NK-92 treated with Interleukin-12 subunit alpha and Interleukin-12 subunit beta, amount 100 ng/mL, for 24 hours (cell line): ENCODE measurements around the gene SERAC1.
A peak's percentile ranks its signal among the peaks of the same experiment; 100 is the strongest.
"Not testable (repeated sequence)": the region's sequence is repeated elsewhere in the genome, so short reads cannot be mapped to it uniquely, and the experiment has no call there.

Experiments used
- DNase-seq: peaks from one replicate; lab custom pipeline; 2025; lab: John Stamatoyannopoulos, UW

Gene SERAC1

DNA sequence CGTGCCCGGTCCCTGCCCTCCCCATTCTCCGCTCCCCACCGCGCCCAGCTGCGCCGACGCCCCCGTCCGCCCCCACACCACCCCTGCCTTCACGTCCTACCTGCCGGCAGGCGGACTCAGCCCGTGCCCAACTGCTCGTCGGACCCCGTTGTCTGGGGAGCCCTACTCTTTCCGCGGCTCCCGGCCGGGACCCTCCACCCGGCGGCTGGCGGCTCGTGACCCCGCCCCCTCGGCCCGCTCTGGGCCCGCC is at the start of gene SERAC1:
Gene SERAC1 (minus strand): TSS at position 223 of the 250 bp plus-strand sequence. CDS start 9,899 bp downstream, outside the sequence.
- no peak for DNase-seq

DNA sequence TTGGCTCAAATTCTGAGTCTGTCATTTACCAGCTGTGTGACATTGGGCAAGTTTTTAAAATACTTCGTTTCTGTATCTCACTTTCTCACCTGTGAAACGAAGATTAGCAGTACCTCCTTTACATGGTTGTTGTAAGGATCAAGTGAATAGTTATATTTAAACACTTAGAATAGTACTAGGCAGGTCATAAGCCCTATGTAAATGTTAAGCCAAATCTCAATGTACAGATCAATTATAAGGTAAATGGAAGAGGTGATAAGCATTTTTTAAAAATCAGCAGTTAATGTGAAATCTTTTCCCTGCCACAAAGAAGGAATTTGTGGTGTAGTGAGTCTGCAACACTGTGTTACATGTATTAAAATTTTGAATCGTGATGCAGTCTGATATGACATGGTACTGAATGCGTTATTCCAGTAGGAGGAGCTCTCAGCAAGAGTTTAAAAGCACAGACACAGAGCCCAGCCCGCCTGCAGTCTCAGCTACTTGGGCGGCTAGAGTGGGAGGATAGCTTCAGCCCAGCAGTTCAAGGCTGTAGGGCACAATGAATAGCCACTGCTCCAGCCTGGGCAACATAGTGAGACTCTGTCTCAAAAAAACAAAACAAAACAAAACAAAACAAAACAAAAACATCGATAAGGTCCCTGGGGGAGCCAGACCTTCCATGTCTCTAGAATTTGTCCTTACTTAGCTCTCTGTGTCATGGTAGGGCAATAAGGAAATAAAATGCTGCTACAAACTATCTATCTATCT is 46.0 kb upstream of the SERAC1 start:
- DNase-seq: peak; percentile 40

DNA sequence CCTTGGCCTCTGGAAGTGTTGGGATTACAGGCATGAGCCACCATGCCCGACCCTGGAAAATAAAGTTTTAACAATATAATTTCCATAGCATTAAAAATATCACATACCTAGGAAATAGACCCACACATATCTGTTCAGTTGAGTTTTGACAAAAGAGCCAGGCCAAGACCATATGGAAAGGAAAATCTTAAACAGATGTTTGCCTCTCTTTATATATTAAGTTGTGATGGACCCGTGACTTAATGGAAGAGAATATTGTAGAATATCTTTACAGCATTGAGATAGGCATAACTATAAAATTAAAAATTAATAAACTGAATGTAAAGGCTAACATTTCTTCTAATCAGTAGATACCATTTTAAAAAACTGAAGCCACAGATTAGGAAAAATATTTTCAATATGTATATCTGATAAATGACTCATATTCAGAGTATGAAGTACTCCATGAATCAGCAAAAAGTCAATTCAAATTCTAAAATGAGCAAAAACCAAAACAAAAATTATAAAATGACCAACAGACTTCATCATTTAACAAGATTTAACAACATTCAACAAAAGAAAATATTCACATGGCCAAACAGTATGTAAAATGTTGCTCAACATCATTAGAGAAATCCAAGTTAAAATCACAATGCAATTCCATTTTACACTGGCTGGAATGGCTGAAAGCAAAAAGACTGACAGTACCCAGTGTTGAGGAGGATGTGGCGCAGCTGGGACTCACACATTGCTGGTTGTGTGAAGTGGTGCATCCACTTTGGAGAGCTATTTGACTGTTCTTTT is 43.4 kb upstream of the SERAC1 start:
- peak; percentile 21 for DNase-seq

DNA sequence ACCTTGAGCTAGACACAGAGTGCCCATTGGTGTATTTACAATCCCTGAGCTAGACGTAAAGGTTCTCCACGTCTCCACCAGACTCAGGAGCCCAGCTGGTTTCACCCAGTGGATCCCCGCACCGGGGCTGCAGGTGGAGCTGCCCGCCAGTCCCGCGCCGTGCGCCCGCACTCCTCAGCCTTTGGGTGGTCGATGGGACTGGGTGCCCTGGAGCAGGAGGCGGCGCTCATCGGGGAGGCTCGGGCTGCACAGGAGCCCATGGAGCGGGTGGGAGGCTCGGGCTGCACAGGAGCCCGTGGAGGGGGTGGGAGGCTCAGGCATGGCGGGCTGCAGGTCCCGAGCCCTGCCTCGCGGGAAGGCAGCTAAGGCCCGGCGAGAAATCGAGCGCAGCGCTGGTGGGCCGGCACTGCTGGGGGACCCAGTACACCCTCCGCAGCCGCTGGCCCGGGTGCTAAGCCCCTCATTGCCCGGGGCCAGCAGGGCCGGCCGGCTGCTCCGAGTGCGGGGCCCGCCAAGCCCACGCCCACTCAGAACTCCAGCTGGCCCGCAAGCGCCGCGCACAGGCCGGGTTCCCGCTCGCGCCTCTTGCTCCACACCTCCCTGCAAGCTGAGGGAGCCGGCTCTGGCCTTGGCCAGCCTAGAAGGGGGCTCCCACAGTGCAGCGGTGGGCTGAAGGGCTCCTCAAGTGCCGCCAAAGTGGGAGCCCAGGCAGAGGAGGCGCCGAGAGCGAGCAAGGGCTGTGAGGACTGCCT is 41.7 kb upstream of the SERAC1 start:
- not testable (repeated sequence) for DNase-seq

DNA sequence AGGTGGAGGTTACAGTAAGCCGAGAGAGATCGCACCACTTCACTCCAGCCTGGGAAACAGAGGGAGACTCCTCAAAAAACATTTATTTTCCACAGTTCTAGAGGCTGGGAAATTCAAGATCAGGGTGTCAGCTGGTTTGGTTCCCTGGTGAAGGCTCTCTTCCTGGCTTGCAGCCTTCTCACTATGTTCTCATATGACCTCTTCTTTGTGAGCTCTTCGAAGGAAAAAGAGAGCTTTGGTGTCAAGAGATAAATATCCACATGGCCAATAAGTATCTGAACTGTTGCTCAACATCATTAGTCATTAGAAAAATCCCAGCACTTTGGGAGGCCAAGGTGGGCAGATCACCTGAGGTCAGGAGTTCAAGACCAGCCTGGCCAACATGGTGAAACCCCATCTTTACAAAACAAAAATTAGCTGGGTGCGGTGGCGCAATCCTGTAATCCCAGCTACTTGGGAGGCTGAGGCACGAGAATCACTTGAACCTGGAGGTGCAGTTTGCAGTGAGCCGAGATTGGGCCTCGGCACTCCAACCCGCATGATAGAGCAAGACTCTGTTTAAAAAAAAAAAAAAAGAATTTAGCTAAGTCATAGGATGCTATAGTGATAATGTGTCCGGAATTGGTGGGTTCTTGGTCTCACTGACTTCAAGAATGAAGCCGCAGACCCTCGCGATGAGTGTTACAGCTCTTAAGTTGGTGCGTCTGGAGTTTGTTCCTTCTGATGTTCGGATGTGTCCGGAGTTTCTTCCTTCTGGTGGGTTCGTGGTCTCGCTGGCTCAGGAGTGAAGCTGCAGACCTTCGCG is 40.4 kb upstream of the SERAC1 start:
- DNase-seq: not testable (repeated sequence)

DNA sequence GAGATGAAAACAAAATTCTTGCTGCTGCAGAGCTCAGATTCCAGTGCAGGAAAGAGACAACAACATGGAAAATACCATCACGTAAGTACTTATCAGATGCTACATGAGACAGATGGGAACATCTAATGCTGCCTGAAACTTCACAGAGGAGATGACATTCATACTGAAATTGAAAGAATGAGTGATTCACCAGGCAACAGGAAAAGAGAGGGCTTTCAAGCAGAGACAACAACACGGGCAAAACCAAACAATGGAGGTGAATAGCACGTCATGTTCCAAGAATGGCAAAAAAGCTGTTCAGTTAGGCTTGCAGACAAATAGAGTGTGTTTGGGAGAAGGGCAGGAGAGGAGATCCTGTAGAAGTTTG is 39.3 kb upstream of the SERAC1 start:
- DNase-seq: no peak

DNA sequence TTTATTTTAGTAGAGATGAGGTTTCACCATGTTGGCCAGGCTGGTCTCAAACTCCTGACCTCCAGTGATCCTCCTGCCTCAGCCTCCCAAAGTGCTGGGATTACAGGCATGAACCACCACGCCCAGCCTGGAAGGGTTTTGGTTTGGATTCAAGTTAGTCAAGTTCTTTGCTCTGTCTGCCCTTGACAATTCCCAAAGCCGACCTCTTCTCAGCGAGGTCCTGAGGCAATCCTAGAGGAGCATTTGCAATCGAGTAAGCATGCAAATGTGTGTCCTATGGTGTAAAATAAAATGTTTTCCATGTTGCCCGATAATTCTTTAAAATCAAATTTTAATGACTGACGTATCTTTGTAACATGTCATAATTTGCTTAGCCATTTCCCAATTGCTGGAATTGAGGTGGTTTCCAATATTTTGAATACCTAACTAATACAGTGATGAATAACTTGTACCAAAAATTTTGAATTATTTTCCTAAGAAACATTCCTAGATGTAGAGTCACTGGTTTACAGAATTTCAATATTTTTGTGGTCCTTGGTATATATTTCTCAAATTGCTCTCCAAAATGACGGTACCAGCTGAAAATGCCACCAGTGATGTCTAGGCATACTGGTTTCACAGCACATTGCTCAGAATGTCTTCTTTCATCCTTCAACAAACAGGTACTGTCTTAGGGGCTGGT is 38.8 kb upstream of the SERAC1 start:
- DNase-seq: no peak

DNA sequence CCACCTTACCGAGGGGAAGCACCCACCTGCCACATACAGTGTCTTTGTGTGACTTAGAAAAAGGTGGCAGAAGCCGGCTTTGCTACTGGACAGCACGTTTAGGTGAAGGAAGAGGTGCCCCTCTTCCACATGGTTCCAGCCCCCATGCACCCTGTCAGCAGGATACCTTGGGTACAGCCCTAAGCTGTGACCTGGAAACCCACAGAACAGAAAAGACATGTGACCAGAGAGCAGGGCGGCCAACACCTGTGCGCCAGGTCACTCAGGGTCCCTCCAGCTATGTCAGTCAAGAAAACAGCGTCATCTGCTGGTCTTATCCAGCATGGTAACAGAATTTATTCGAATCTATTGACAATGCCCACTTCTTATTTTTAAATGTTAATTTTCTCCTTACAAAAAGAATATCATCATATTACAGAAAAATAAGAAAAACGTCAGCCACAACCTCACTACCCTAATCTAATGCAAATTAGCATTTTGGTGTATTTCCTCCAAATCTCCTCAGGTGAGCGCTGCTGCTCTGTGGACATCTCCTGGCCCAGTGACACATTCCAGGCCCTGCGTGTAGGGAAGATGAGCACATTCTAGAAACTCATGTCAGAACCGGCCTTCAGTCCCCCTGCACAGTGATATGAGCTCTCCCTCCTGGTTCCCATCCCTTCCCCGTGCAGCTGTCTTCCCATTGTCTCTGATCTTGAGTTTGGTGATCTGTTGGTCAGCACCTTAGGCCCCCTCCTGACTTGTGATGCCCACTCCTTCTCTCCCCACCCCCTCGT is 37.3 kb upstream of the SERAC1 start:
- DNase-seq: no peak

DNA sequence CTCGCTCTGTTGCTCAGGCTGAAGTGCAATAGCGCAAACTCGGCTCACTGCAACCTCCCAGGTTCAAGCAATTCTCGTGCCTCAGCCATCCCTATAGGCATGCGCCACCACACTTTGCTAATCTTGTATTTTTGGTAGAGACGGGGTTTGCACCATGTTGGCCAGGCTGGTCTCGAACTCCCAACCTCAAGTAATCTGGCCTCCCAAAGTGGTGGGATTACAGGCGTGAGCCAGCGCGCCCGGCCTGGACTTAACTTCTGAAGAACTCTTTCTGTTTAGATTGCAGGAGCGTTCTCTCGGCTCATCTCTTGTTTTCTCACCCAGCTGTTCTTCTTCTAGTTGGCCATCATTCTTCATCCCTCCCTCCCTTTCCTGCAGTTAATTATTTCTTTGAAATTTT is 30.4 kb upstream of the SERAC1 start:
- no peak for DNase-seq

DNA sequence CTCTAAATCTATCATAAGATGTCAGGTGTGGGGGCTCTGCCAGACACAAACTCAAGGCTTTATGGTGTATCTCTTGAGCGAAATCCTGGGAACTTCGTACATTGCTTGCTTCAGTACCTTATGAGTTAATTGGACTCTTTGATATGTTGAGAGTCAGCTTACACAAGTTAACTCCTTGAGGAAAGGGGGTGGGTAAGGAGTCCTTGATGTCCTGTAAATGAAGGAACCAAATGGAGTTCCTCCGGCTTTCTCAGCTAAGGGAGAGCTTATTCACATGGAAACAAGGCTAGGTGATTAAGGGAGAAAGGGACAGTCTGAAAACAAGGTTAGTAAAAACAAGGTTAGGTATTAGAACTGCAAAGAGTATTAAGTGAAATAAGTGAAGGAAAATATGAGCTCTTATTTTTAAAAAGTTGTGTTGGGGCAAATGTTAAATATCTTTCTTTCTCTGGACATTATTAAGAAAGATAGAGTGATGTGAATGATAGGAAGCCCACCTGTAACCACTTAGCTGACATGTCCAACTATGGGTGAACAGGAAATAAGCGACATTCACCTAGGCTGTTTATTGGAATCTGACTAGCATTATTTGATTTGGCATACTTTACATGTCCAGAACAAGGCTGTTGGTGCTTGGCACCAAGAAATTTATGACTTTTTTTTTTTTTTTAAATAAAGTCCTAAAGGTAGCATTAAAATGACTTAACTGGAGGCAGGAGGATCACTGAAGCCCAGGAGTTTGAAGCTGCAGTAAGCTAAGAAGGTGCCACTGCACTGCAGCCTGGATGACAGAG is 26.6 kb upstream of the SERAC1 start:
- no peak for DNase-seq

DNA sequence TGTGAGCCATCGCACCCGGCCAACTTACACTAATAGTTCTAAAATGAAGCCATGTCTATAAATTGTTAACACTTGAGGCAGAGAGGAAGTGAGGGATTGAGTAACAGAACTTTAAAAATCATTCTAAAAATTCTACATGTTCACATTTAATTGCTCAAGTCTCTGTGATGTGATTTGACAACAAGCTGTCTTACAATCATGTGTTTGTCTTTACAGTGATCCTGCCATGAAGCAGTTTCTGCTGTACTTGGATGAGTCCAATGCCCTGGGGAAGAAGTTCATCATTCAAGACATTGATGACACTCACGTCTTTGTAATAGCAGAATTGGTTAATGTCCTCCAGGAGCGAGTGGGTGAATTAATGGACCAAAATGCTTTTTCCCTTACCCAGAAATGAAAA is 23.7 kb upstream of the SERAC1 start:
- no peak for DNase-seq

DNA sequence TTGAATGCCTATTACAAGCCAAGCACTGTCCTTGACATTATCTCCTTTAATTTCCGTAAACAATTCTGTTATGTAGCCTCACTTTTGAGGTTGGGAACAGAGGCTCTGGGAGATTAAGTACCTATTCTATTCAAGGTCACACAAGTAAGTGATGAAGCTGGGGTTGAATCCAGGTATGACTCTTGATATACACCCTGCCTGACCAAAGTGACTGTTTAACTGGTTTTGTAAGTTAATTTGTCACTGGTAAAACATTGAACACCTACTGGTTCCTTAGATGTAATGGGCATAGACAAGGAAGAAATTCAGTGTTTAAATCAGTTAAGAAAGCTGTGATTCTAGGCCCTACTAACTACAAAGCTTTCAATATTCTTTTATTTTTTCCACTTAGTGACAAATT is 23.0 kb upstream of the SERAC1 start:
- DNase-seq: no peak

DNA sequence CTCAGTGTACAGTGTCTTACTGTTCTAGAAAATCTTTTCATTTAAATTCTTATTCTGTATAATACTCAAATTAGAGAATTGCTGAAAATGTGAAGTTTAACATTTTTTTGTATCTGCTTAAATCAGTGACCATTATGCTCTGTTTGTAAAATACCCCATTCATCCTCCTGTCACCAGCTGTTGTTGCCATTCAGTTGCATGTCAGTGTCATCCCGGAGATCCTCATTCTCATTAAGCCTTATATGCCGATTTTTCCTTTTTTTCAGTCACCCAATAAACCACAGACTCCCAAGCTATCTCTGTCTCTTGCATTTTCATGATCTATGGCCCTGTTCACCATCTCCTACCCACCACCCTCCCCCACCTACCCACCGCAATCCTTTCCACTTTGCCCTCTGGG is 20.5 kb upstream of the SERAC1 start:
- DNase-seq: no peak

DNA sequence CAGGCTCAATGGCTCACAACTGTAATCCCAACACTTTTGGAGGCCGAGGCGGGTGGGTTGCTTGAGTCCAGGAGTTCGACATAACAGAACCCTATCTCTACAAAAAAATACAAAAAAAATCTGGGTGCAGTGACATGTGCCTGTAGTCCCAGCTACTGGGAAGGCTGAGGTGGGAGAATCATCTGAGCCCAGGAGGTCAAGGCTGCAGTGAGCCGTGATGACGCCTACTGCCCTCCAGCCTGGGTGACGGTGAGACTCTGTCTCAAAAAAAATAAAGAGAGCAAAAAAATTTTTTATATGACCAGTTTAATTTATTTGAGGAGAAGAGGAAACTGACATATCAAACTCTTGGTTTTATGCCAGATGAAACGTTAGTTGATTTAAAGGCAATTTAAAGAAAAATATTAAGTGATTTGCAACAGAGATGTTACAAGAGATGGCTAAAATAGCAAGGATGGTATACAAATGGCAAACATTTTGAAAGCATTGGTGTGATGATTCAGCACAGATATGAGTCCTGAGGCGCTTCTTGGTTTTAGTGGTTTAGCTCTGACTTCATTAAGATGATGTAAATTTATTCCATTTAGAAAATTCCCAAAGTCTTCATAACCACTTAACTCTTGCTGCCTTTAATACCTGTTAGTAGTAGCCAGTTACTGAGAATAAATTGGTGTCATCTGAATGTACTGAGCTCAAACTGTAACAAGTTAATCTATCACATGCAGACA is 17.8 kb upstream of the SERAC1 start:
- no peak for DNase-seq

DNA sequence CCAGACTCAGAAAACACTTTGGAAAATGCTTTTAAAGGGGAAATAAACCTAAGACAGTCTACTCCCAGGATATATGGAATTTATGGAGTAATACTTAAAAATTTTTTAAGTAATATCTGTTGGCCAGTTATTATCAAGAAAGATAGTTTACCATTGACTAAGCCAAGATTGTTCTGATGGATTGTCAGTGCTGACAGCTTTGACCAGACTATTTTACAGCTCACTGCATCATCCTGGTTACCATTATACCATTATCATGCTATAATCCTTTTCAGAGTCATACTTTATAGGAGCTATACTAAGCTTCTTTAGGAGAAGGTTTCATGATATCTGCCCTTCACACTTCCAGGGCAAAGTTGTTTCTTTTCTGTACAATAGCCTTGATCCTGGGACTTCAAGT is 16.5 kb upstream of the SERAC1 start:
- no peak for DNase-seq

DNA sequence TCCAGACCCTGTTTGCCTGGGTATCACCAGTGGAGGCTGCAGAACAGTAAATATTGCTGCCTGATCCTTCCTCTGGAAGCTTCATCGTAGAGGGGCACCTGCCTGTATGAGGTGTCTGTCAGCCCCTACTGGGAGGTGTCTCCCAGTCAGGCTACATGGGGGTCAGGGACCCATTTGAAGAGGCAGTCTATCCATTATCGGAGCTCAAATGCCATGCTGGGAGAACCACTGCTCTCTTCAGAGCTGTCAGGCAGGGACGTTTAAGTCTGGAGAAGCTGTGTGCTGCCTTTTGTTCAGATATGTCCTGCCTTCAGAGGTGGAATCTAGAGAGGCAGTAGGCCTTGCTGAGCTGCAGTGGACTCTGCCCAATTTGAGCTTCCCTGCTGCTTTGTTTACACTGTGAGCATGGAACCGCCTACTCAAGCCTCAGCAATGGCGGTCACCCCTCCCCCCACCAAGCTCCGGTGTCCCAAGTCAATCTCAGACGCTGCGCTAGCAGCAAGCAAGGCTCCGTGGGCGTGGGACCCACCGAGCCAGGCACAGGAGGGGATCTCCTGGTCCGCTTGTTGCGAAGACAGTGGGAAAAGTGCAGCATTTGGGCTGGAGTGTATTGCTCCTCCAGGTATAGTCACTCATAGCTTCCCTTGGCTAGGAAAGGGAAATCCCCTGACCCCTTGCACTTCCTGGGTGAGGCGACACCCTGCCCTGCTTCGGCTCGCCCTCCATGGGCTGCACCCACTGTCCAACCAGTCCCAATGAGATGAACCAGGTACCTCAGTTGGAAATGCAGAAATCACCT is 15.3 kb upstream of the SERAC1 start:
- DNase-seq: not testable (repeated sequence)

DNA sequence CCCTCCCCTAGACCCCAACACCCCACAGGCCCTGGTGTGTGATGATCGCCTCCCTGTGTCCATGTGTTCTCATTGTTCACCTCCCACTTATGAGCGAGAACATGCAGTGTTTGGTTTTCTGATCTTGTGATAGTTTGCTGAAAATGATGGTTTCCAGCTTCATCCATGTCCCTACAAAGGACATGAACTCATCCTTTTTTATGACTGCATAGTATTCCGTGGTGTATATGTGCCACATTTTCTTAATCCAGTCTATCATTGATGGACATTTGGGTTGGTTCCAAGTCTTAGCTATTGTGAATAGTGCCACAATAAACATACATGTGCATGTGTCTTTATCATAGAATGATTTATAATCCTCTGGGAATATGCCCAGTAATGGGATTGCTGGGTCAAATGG is 9.7 kb upstream of the SERAC1 start:
- not testable (repeated sequence) for DNase-seq

DNA sequence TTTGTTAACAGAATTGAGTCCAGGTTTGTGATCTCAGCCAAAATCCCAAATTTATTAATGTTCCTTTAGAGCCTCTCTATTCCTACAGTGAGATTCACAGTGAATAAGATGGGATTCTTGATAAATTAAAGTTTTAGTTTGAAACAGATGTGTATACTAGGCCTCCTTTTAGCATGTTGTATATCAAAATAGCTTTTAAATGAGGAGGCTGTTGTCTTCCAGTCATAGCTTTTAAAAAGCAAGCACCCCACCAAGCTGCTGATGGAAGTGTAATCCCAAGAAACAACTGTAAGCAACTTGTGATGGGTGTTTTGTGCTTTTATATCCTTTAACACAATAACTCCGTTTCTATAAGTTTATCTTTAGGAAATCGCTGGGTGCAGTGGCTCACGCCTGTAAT is 7.0 kb upstream of the SERAC1 start:
- no peak for DNase-seq

DNA sequence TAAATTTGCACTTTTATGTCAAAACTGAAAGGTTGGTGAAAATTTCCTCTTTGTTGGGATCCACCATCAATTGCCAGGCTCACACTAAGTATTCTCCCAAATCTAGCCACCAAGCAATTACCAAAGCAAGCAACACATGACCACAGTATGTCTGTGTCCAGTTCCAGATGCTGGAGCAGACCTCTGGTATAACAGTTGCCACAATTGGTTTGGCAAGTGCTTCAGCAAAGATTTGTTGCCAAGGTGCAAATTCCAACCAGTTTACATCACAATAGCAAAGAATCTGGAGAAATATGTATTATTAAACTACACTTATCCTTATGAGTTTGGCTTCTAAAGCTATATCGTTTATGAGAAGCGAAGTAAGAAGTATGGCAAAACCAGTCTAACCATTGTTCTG is 6.5 kb upstream of the SERAC1 start:
- DNase-seq: no peak
